Duodenal mucosa (tissue), 2 donors: Measurements from ENCODE around the gene EIF4EBP2.

Experiments
- H3K27ac ChIP-seq: one replicate; pipeline ENCODE4 v1.7.0; 2013; ENCODE audit warnings: low read depth, low read length
- H3K27me3 ChIP-seq, 2 donors: one replicate each; pipeline ENCODE4 v1.7.0; 2013; ENCODE audit warnings: low read length in 2 of 2, control low read depth in 1 of 2; ENCODE audit not compliant: insufficient read depth in 2 of 2, control insufficient read depth in 1 of 2
- H3K36me3 ChIP-seq, 2 donors: one replicate each; pipeline ENCODE4 v1.7.0; 2013; ENCODE audit warnings: low read length in 2 of 2, control low read depth in 1 of 2; ENCODE audit not compliant: insufficient read depth in 2 of 2, control insufficient read depth in 1 of 2
- H3K4me1 ChIP-seq, 2 donors: one replicate each; pipeline ENCODE4 v1.7.0; 2013; ENCODE audit warnings: low read length in 2 of 2, control low read depth in 1 of 2; ENCODE audit not compliant: insufficient read depth in 2 of 2, control insufficient read depth in 1 of 2
- H3K4me3 ChIP-seq, 2 donors: one replicate each; pipeline ENCODE4 v1.7.0; 2013; ENCODE audit warnings: low read length in 2 of 2, low read depth in 1 of 2
- H3K9ac ChIP-seq, 2 donors: one replicate each; pipeline ENCODE4 v1.7.0; 2013; ENCODE audit warnings: low read length in 2 of 2, low read depth in 1 of 2
- H3K9me3 ChIP-seq, 2 donors: one replicate each; pipeline ENCODE4 v1.7.0; 2013; ENCODE audit warnings: low read length in 2 of 2, control low read depth in 1 of 2; ENCODE audit not compliant: control insufficient read depth in 1 of 2

The EIF4EBP2 gene

GRCh38 chr10:70405037-70405824, 1.3 kb downstream of the EIF4EBP2 start:
- Histone ChIP-seq H3K9me3 (no peaks in the 10 kb centered on the region), H3K36me3 (peaks cover 0 to 3% of the 10 kb centered on the region in 2 donors), H3K27ac (peak overlapping the region; percentile 97), H3K27me3 (no peaks in the 10 kb centered on the region), H3K4me3 (peak overlapping the region; percentile 90 to 93), H3K4me1 (peaks cover 18 to 25% of the 10 kb centered on the region in 2 donors), H3K9ac (peak overlapping the region; percentile 89 to 99)

GRCh38 chr10:70409772-70410171, 5.8 kb downstream of the EIF4EBP2 start:
- no peak overlapping the region for H3K4me3 ChIP-seq

DNA sequence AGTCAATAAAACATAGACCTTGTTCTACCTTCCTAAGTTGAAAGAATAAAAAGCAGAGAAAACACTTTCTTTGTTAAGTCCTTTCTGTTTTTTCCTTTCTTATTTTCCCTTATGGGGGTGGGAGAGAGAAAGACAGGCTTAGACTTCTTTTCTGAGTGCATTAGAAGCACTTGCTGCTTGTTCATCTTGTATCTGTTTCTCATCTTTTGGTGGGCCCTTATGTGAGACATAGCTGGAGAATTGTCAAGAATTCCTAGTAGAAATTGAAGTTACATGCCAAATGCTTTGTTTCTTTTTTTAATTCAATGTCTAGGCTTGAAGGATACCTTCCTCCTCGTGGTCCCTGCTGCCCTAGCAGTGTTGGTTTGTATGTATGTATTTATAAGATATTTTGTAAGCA, 6.7 kb downstream of the EIF4EBP2 start:
- H3K9me3 ChIP-seq = no peaks in the 10 kb centered on the region
- H3K4me1 ChIP-seq = peaks cover 10 to 18% of the 10 kb centered on the region in 2 donors
- H3K4me3 ChIP-seq = no peak overlapping the region
- no peak overlapping the region for H3K27ac ChIP-seq
- H3K36me3 ChIP-seq = peaks cover 0 to 10% of the 10 kb centered on the region in 2 donors
- no peaks in the 10 kb centered on the region for H3K27me3 ChIP-seq
- H3K9ac ChIP-seq = no peak overlapping the region

More at GRCh38 chr10:70409772-70410171, 5.8 kb downstream of the EIF4EBP2 start:
- H3K9ac ChIP-seq = no peak overlapping the region
- H3K9me3 ChIP-seq = no peaks in the 10 kb centered on the region
- H3K36me3 ChIP-seq = peaks cover 0 to 10% of the 10 kb centered on the region in 2 donors
- H3K4me1 ChIP-seq = peaks cover 13 to 20% of the 10 kb centered on the region in 2 donors
- no peaks in the 10 kb centered on the region for H3K27me3 ChIP-seq
- H3K27ac ChIP-seq = no peak overlapping the region

GRCh38 chr10:70412356-70412755, 8.4 kb downstream of the EIF4EBP2 start:
- H3K4me1 ChIP-seq = peaks cover 0 to 7% of the 10 kb centered on the region in 2 donors
- H3K9me3 ChIP-seq = no peaks in the 10 kb centered on the region
- no peaks in the 10 kb centered on the region for H3K27me3 ChIP-seq
- H3K9ac ChIP-seq = no peak overlapping the region
- no peak overlapping the region for H3K4me3 ChIP-seq
- H3K27ac ChIP-seq = no peak overlapping the region
- H3K36me3 ChIP-seq = peaks cover 0 to 10% of the 10 kb centered on the region in 2 donors

DNA sequence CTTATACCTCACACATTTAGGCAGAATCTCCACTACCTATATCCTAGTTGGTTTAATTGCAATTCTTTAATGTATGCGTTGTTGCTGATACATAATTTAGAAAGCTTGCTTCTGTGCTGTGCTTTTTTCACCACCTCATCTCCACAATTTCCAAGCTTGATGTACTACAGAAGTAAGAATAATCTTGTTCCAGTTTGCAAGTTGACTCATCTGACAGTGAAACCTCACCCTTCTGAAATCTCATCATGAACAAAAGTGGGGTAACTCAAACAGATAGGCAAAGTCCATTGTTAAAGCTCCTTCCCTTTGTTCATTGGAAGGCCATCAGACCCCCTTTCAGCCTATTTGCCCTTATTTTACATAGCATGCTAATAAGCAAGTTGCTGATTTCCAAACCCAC, 13.6 kb downstream of the EIF4EBP2 start:
- H3K27ac ChIP-seq = no peak overlapping the region
- H3K27me3 ChIP-seq = no peaks in the 10 kb centered on the region
- H3K9ac ChIP-seq = no peak overlapping the region
- H3K4me3 ChIP-seq = no peak overlapping the region
- H3K4me1 ChIP-seq = no peaks in the 10 kb centered on the region
- H3K9me3 ChIP-seq = no peaks in the 10 kb centered on the region
- H3K36me3 ChIP-seq = peaks cover 17 to 33% of the 10 kb centered on the region in 2 donors

DNA sequence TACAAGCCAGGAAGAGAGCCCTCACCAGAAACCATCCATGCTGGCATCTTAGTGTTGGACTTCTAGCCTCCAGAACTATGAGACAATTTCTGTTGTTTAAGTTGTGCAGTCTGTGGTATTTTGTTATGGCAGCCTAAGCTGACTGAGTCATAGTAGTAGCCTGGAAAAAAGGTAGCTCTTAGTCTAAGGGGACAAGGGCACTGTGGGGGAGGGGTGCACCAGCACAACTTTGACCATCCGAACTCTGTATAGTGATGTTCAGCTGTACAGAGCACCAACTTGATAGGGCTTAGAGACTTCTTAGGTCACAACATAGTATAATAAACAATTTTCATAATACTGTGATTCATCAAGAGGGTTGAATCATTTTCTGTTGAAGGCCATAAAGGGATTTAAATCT, 14.3 kb downstream of the EIF4EBP2 start:
- Histone ChIP-seq H3K27ac (no peak overlapping the region), H3K27me3 (no peaks in the 10 kb centered on the region), H3K36me3 (peaks cover 20 to 39% of the 10 kb centered on the region in 2 donors), H3K4me1 (no peaks in the 10 kb centered on the region), H3K9ac (no peak overlapping the region), H3K4me3 (no peak overlapping the region), H3K9me3 (no peaks in the 10 kb centered on the region)

- Histone ChIP-seq H3K27ac (no peak overlapping the region), H3K4me1 (no peaks in the 10 kb centered on the region), H3K27me3 (no peaks in the 10 kb centered on the region), H3K4me3 (no peak overlapping the region), H3K36me3 (peaks cover 22 to 43% of the 10 kb centered on the region in 2 donors), H3K9ac (no peak overlapping the region), H3K9me3 (no peaks in the 10 kb centered on the region)
Measured at GRCh38 chr10:70418713-70419112, 14.8 kb downstream of the EIF4EBP2 start.

- H3K27ac ChIP-seq = no peak overlapping the region
- H3K27me3 ChIP-seq = no peaks in the 10 kb centered on the region
- no peaks in the 10 kb centered on the region for H3K9me3 ChIP-seq
- no peaks in the 10 kb centered on the region for H3K4me1 ChIP-seq
- H3K4me3 ChIP-seq = no peak overlapping the region
- peaks cover 44 to 89% of the 10 kb centered on the region in 2 donors for H3K36me3 ChIP-seq
- H3K9ac ChIP-seq = no peak overlapping the region
Measured at GRCh38 chr10:70424320-70424719, 20.4 kb downstream of the EIF4EBP2 start.

DNA sequence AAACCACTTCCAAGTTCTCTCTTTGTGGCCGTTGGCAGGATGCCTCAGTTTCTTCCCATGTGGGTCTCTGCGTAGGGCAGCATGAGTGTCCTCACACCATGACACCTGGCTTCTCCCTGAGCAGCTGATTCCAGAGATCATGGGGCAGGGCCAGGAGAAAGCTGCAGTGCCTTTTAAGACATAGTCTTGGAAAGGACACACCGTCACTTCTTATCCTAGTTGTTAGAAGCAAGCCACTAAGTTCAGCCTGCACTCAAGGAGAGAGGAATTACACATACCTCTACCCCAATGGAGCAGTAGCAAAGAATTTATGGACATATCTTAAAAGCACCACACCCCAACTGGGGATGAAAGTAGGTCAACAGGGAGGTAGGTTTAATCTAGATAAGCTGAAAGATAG, 21.2 kb downstream of the EIF4EBP2 start:
- H3K9ac ChIP-seq = no peak overlapping the region
- peaks cover 44 to 89% of the 10 kb centered on the region in 2 donors for H3K36me3 ChIP-seq
- H3K4me1 ChIP-seq = peaks cover 0 to 2% of the 10 kb centered on the region in 2 donors
- no peaks in the 10 kb centered on the region for H3K27me3 ChIP-seq
- no peak overlapping the region for H3K27ac ChIP-seq
- H3K4me3 ChIP-seq = no peak overlapping the region
- no peaks in the 10 kb centered on the region for H3K9me3 ChIP-seq

DNA sequence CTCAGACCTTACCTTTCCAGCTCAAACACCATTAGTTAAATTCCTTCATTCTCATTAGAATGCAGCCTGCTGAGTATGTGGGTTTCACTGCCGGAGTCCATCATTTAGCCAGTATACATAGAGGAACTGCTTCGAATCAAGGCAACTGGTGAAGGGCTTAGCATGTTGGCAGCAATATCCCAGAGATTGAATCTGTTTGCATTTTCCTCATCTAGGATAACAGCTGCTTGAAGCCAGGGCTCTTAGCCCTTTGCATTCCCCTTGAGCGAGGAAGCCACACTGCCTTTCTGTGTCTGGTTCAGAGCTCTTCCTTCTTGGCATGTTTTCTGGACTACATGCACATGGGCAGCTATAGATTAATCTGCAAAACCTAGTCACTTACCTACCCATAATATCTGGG, 22.9 kb downstream of the EIF4EBP2 start:
- no peaks in the 10 kb centered on the region for H3K27me3 ChIP-seq
- no peak overlapping the region for H3K4me3 ChIP-seq
- peaks cover 32 to 75% of the 10 kb centered on the region in 2 donors for H3K36me3 ChIP-seq
- H3K9ac ChIP-seq = no peak overlapping the region
- H3K9me3 ChIP-seq = no peaks in the 10 kb centered on the region
- peaks cover 11 to 17% of the 10 kb centered on the region in 2 donors for H3K4me1 ChIP-seq
- H3K27ac ChIP-seq = no peak overlapping the region
